Skeletal muscle satellite cell (primary cell): ENCODE data around the gene ERGIC1.

Experiments
- H3K27me3 ChIP-seq: 2 replicates; pipeline ENCODE4 v1.7.0; 2013; ENCODE audit warnings: low read length; ENCODE audit not compliant: control insufficient read depth, insufficient read depth
- H3K36me3 ChIP-seq: 2 replicates; pipeline ENCODE4 v1.7.0; 2013; ENCODE audit warnings: mild to moderate bottlenecking, control low read depth, low read length; ENCODE audit not compliant: insufficient read depth
- H3K4me1 ChIP-seq: 2 replicates; pipeline ENCODE4 v1.7.0; 2013; ENCODE audit warnings: low read length; ENCODE audit not compliant: control insufficient read depth, insufficient read depth
- H3K4me2 ChIP-seq: 2 replicates; pipeline ENCODE4 v1.7.0; 2013; ENCODE audit warnings: mild to moderate bottlenecking, low read length
- H3K4me3 ChIP-seq: 2 replicates; pipeline ENCODE4 v1.7.0; 2013; ENCODE audit warnings: low read length
- H3K9ac ChIP-seq: 2 replicates; pipeline ENCODE4 v1.7.0; 2013; ENCODE audit warnings: mild to moderate bottlenecking, low read depth, low read length, moderate library complexity
- H3K9me3 ChIP-seq: replicated peaks from 2 replicates; pipeline ENCODE4 v1.7.0; 2013; ENCODE audit warnings: mild to moderate bottlenecking, control low read depth, low read length

Gene ERGIC1

DNA sequence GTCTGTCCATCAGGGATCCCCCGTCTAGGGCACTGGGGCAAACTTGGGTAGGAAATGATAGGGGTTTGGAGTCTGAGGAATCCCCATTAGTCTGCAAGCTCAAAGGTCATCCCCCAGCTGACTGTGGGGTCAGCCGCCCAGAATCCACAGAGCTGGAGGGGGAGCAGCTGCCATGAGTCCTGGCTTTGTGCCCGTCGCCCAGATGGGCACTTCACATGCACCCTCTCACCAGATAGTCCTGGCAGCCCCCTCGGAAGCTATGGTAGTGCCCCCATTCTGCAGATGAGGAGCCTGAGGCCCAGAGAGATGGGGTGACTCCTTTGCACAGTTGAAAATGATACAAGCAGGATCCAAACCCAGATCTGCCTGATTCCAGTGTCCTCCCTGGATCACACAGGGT lies 89.5 kb downstream of the ERGIC1 start:
- no peak overlapping the region for H3K4me3 ChIP-seq
- H3K27me3 ChIP-seq, result no peaks in the 10 kb centered on the region
- no peak overlapping the region for H3K4me2 ChIP-seq
- H3K4me1 ChIP-seq, result peaks cover 23% of the 10 kb centered on the region
- peaks cover 64% of the 10 kb centered on the region for H3K36me3 ChIP-seq
- H3K9me3 ChIP-seq, result no peaks in the 10 kb centered on the region
- H3K9ac ChIP-seq, result no peak overlapping the region

DNA sequence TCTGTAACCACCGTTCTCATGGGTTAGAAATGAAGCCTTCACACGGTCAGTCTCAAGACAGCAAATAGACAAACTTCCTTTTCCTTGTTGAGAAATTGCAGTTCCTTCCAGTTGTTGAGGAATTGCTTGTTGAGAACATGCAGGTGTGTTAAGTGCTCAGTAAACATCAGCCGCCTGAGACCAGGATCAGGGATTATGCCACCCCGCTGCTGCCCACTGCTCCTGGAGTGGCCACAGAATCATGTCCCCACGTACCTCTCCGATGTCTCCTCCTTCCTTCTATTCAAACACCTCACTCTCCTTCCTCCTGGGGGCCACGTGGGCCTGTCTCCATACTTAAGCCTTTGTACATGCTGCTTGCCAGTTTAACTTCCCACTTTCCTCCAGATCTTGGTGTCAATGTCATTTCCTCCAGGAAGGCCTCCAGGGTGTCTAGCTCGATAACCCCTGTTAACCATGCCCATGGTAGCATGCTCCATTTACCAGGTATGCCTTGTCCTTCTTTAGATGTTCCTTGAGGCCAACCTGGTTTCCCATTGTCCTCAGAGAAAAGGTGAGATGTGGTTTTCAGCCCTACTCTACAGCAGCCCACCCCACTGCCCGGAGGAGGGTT lies 91.4 kb downstream of the ERGIC1 start:
- H3K9ac ChIP-seq, result no peak overlapping the region

DNA sequence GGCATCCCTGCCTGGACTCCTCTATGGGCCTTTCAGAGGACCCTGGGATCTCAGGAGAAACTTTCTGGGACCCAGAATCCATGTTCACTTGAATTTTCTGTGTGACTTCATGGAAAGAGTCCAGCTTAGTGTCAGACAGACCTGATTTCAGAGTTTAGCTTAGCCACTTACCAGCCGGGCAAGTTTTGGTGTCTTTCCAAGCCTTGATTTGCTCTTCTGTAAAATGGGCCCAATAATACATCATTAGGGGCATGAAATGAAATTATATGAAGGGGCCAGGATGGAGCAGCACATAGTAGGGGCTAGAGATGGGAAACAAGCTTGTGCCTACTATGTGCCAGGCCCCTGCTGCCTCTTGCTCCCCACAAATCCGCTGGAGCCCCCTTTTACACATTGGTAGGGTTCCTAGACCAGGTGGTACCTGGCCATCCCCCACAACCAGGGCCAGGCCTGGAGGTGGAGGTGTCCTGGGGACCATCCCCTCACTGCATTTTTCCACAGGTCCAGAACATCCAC lies 92.0 kb downstream of the ERGIC1 start:
- Histone ChIP-seq H3K4me1 (peaks cover 24% of the 10 kb centered on the region), H3K36me3 (peaks cover 44% of the 10 kb centered on the region), H3K4me3 (no peak overlapping the region), H3K4me2 (no peak overlapping the region), H3K9me3 (no peaks in the 10 kb centered on the region), H3K9ac (no peak overlapping the region), H3K27me3 (no peaks in the 10 kb centered on the region)

More for the DNA sequence above, 91.4 kb downstream of the ERGIC1 start:
- Histone ChIP-seq H3K27me3 (no peaks in the 10 kb centered on the region), H3K4me1 (peaks cover 24% of the 10 kb centered on the region), H3K4me3 (no peak overlapping the region), H3K4me2 (no peak overlapping the region), H3K36me3 (peaks cover 48% of the 10 kb centered on the region), H3K9me3 (no peaks in the 10 kb centered on the region)

- H3K4me1 ChIP-seq, result peaks cover 31% of the 10 kb centered on the region
Measured at GRCh38 chr5:172926796-172927195, 92.7 kb downstream of the ERGIC1 start.

DNA sequence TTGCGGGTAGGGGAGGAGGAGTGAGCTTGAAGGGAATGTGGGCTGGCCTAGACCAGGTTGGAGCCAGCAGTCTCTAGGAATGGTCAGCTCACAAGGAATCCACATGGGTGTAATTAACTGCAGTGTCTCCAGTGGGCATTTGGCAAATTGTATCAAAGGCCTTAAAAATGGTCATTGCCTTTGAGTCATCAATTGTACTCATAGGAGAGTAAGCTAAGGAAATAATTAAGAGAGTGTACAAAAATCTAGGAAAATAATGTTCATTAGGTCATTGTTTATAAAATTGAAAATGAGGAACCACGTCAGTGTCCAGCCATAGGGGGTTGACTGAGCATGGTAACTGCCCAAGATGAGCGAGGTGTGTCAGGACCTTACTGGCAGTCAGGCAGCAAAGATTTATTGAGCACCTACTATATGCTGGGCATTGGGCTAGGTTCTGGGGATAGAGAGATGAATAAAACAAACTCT lies 95.4 kb downstream of the ERGIC1 start:
- H3K4me1 ChIP-seq, result peaks cover 41% of the 10 kb centered on the region
- H3K4me3 ChIP-seq, result no peak overlapping the region
- H3K4me2 ChIP-seq, result no peak overlapping the region
- peak overlapping the region; percentile 25 for H3K9ac ChIP-seq
- no peaks in the 10 kb centered on the region for H3K9me3 ChIP-seq
- H3K36me3 ChIP-seq, result peaks cover 46% of the 10 kb centered on the region
- H3K27me3 ChIP-seq, result no peaks in the 10 kb centered on the region

More at GRCh38 chr5:172926796-172927195, 92.7 kb downstream of the ERGIC1 start:
- Histone ChIP-seq H3K4me2 (no peak overlapping the region), H3K27me3 (no peaks in the 10 kb centered on the region), H3K36me3 (peaks cover 37% of the 10 kb centered on the region), H3K4me3 (no peak overlapping the region), H3K9ac (no peak overlapping the region), H3K9me3 (no peaks in the 10 kb centered on the region)

DNA sequence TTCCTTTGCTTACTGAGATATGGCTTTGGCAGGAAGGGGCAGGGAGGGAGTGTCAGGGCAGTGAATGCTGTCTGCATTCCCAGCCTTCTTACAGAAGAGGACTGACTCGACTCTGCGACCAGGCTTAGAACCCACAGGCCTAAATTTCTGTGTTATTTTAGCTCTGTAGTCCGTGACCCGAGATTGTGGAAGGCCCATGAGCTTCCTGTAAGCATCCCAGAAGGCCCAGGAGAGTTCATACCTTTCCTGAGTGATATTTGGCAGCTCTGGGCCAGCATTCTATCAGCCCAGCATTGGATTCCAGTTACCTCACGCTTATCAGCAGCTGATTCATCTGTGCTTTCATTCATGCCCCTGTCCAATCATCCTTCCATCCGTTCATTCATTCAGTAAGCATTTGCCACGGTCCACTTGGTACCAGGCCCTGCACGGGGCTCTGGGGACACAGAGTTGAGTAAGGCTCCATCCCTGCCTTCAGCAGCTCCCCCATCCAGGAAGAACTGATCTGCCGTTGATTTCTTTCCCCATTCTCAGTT lies 97.0 kb downstream of the ERGIC1 start:
- Histone ChIP-seq H3K9ac (peak overlapping the region; percentile 80), H3K4me2 (peak overlapping the region; percentile 39), H3K27me3 (no peaks in the 10 kb centered on the region), H3K9me3 (no peaks in the 10 kb centered on the region), H3K4me1 (peaks cover 41% of the 10 kb centered on the region), H3K4me3 (no peak overlapping the region), H3K36me3 (peaks cover 54% of the 10 kb centered on the region)

- H3K9me3 ChIP-seq, result no peaks in the 10 kb centered on the region
- no peaks in the 10 kb centered on the region for H3K27me3 ChIP-seq
- peak overlapping the region; percentile 80 for H3K9ac ChIP-seq
- peak overlapping the region; percentile 60 for H3K4me2 ChIP-seq
- no peak overlapping the region for H3K4me3 ChIP-seq
- H3K36me3 ChIP-seq, result peaks cover 56% of the 10 kb centered on the region
- peaks cover 41% of the 10 kb centered on the region for H3K4me1 ChIP-seq
Measured at GRCh38 chr5:172932313-172933017, 98.4 kb downstream of the ERGIC1 start.

DNA sequence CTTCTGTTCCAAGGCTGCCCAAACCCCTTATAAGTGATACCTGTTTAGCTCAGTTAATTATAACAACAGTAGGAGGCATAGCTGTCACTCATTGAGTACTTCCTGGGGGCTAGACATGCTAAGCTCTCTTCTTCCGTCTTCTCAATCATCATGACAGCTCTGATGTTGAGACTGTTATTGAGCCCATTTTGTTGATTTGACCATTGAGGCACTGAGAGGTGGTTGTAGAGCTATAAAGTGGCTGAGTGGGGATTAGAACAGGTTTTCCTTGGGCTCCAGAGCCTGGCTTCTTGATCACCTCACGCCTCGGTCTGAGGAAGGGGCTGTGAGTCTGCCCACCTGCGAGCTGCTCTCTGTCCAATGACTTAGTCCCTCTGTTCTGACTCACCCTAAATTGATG lies 99.2 kb downstream of the ERGIC1 start:
- Histone ChIP-seq H3K4me1 (peaks cover 41% of the 10 kb centered on the region), H3K4me3 (no peak overlapping the region), H3K27me3 (no peaks in the 10 kb centered on the region), H3K4me2 (no peak overlapping the region), H3K9me3 (no peaks in the 10 kb centered on the region), H3K9ac (peak overlapping the region; percentile 67), H3K36me3 (peaks cover 55% of the 10 kb centered on the region)

- Histone ChIP-seq H3K9me3 (no peaks in the 10 kb centered on the region), H3K4me2 (no peak overlapping the region), H3K36me3 (peaks cover 64% of the 10 kb centered on the region), H3K9ac (no peak overlapping the region), H3K27me3 (no peaks in the 10 kb centered on the region), H3K4me1 (peaks cover 26% of the 10 kb centered on the region), H3K4me3 (no peak overlapping the region)
Measured at GRCh38 chr5:172935096-172935495, 101.0 kb downstream of the ERGIC1 start.

GRCh38 chr5:172936401-172936800 lies 102.3 kb downstream of the ERGIC1 start:
- Histone ChIP-seq H3K9ac (no peak overlapping the region), H3K36me3 (peaks cover 71% of the 10 kb centered on the region), H3K4me1 (peaks cover 18% of the 10 kb centered on the region), H3K27me3 (no peaks in the 10 kb centered on the region), H3K4me3 (no peak overlapping the region), H3K4me2 (no peak overlapping the region), H3K9me3 (no peaks in the 10 kb centered on the region)

GRCh38 chr5:172939071-172939470 lies 105.0 kb downstream of the ERGIC1 start:
- Histone ChIP-seq H3K4me2 (no peak overlapping the region), H3K27me3 (no peaks in the 10 kb centered on the region), H3K4me3 (no peak overlapping the region), H3K9ac (peak overlapping the region; percentile 7), H3K9me3 (no peaks in the 10 kb centered on the region), H3K36me3 (peaks cover 73% of the 10 kb centered on the region), H3K4me1 (peaks cover 24% of the 10 kb centered on the region)
